22Rv1 (cell line): Measurements from ENCODE around the gene LRIG1.

Source experiments
- H3K27ac ChIP-seq: fragments of 450-650 bp; 2 replicates; pipeline ENCODE4 v1.5.1; 2017
- CTCF ChIP-seq: fragments of 450-650 bp; IDR thresholded peaks from 2 replicates; pipeline ENCODE4 v1.5.1; 2017; ENCODE audit warnings: mild to moderate bottlenecking
- ZFX ChIP-seq: fragments of 450-650 bp; IDR thresholded peaks from 2 replicates; pipeline ENCODE4 v1.6.1; 2017; ENCODE audit warnings: antibody characterized with exemption, borderline replicate concordance

The LRIG1 gene

DNA sequence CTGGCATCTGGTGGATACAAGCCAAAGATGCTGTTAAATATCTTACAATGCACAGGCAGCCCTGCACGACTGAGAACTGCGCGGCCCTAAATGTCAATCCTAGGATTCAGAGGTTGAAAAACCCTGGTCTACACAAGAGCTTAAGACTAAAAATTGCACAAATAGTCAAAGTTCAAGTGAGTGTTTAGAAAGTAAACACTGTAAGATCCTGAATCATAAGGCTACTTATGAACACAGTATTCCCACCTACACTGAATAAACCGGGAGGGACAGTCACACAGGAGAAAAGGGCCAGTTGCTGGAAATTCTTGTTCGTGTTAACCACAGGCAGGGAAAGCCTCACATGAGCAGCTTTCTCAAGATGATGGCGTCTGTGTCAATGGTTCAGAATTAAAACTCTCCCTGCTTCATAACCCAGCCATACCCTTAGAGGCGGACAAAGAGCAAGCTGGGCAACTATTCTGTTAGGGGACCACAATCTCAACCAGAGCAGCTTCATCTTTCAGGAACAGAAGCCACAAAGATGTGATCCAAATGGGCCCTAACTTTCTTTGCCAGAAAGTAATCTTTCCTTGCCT, 37.7 kb downstream of the LRIG1 start:
- TF ChIP-seq CTCF, result no peak
- no peak for TF ChIP-seq ZFX
- no peak overlapping the region for H3K27ac ChIP-seq

GRCh38 chr3:66457252-66457651, 43.6 kb downstream of the LRIG1 start:
- TF ChIP-seq ZFX (no peak), CTCF (no peak)
- no peak overlapping the region for H3K27ac ChIP-seq

DNA sequence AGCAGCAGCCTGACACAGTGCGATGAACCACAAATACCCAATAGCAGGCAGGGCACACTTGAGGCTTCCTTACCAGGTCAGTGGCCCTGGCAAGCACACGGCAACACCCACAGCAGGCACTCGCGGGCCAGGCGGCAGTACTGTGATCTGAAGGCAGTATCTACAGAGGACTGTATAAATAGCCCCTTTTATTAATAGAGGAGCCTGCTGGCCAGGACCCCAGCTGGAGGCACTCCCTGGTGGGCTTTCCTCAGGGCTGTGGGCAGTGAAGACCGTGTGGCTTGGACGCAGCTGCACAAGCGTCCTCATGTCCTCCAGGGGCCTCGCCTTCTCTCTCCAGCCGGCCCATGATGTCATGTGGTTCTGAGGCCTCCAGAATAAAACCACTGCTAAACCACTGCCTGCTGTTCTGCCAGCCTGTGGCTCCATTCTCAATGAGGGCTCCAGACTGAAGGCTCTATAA, 44.1 kb downstream of the LRIG1 start:
- TF ChIP-seq CTCF (no peak), ZFX (no peak)
- H3K27ac ChIP-seq, result no peak overlapping the region

DNA sequence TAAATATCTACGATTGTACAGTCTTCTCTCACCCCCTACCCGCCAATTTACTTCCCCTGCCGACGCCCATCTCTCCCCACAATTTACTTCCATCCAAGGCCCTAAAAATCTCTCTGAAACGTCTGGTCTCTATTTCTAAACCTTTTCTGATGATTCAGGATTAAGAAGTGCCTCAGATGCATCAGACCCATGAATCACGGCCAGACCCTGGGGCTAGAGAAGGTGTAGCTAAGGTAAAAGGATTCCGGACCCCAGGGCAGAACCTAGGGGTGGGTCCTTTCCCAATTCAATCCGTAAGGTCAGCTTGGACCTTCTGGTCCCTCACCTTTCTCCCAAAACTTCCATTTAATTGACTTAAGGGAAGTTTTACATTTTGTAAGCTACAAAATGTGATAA, 46.4 kb downstream of the LRIG1 start:
- TF ChIP-seq ZFX (no peak), CTCF (no peak)
- H3K27ac ChIP-seq, result no peak overlapping the region

- no peak overlapping the region for H3K27ac ChIP-seq
- no peak for TF ChIP-seq CTCF
- TF ChIP-seq ZFX, result no peak
Observed at GRCh38 chr3:66453651-66454463, 47.0 kb downstream of the LRIG1 start.

GRCh38 chr3:66452303-66453011, 48.4 kb downstream of the LRIG1 start:
- no peak overlapping the region for H3K27ac ChIP-seq
- TF ChIP-seq ZFX (no peak), CTCF (no peak)
